Measurements from ENCODE around the gene DCDC2. TPM values are rescaled to one million over a fixed set of nuclear protein-coding genes. Genes with fewer than 3 reads are reported as not detected.
"Not testable (repeated sequence)": the region's sequence is repeated elsewhere in the genome, so short reads cannot be mapped to it uniquely, and the experiment has no call there.

The DCDC2 gene
- total RNA-seq, 2 experiments from 2014 or later: not detected

DNA sequence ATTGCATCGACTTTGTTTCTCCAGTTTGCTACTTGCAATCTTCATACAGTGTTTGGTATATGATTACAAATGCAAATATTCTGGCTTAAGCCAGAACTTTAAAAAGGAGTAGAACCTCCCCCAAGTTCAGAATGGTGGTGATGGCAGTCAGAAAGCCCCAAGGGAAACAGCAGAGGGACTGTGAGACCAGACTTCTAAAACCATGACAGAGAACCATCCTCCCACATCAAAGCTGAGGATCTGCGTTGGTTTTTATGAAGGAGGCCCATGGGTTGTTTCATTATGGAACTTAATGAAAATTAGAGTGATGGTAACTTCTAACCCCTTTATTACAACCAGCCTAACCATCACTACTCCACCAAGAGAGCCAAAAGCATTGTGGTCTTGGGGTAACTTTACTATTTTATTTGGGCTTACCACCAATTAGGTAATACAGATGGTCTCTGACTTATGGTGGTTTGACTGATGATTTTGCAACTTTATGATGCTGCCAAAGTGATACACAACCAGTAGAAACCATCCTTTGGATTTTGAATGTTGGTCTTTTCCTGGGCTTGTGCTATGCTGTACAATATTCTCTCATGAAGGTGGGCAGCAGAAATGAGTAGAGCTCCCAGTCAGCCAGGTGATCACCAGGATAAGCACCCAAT is 34.0 kb upstream of the DCDC2 start:
- no peak overlapping the region for H3K27ac Mint-ChIP-seq
- H3K27me3 Mint-ChIP-seq (ENCODE audit: low read depth): peaks cover 7% of the 10 kb centered on the region
- H3K36me3 Mint-ChIP-seq (ENCODE audit: low read depth): no peaks in the 10 kb centered on the region
- CTCF ChIA-PET: no interaction called here
- intact Hi-C loops (cut with micrococcal nuclease): no loop called here
- peaks cover 2% of the 10 kb centered on the region for H3K9me3 Mint-ChIP-seq
- no peaks in the 10 kb centered on the region for H3K4me1 Mint-ChIP-seq (ENCODE audit: low read depth)
- DNase-seq: no peak
- H3K4me3 Mint-ChIP-seq: no peak overlapping the region

DNA sequence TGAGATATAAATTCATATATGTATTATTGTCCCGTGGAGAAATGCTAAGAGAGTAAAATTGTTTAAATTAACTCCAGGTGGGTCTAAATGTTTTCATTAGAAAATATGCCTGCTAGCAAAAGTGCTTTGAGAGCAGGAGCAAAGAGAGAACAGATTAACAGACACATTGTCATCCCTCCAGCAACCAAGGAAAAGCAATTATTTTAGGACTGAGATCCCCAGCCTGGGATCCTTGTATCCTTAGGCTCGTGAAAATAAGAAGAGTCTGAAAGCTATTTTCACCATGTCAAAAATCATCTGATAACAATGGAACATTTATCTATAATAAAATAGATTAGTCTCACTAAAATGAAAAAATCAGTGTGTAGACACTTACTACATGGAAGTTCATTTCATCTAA is 33.3 kb upstream of the DCDC2 start:
- no peak for DNase-seq
- CTCF ChIA-PET: no interaction called here
- intact Hi-C loops (cut with micrococcal nuclease): no loop called here
- Mint-ChIP-seq H3K9me3 (no peaks in the 10 kb centered on the region), H3K27me3 (ENCODE audit: low read depth) (peaks cover 2% of the 10 kb centered on the region), H3K4me1 (ENCODE audit: low read depth) (no peaks in the 10 kb centered on the region), H3K36me3 (ENCODE audit: low read depth) (no peaks in the 10 kb centered on the region), H3K4me3 (no peak overlapping the region), H3K27ac (no peak overlapping the region)

DNA sequence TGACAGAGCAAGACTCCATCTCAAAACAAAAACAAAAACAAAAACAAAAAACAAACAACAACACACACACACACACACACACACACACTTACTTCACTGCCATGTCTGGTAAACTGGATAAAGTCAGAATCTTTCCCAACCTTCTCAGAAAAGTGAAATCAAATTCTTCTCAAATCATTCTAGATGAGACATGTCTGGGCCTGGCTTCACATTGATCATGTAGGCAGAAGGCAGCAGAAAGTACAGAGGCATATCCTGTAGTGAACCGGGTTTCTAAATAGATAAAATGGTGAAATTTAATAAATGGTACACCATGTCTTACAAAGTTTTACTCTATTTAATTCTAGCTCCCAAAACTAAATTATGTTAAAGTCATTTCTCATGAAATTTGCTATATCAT is 30.0 kb upstream of the DCDC2 start:
- DNase-seq: no peak
- Mint-ChIP-seq H3K27ac (no peak overlapping the region), H3K4me3 (no peak overlapping the region), H3K27me3 (ENCODE audit: low read depth) (peaks cover 2% of the 10 kb centered on the region), H3K36me3 (ENCODE audit: low read depth) (no peaks in the 10 kb centered on the region), H3K9me3 (no peaks in the 10 kb centered on the region), H3K4me1 (ENCODE audit: low read depth) (no peaks in the 10 kb centered on the region)
- intact Hi-C loops (cut with micrococcal nuclease): no loop called here
- CTCF ChIA-PET: interaction anchor here (0.6 to 3.2 kb wide), 3 partner anchors 105 to 272 kb away, joined by 3 to 22 read pairs (median 3); no protein-coding TSS in a partner anchor

DNA sequence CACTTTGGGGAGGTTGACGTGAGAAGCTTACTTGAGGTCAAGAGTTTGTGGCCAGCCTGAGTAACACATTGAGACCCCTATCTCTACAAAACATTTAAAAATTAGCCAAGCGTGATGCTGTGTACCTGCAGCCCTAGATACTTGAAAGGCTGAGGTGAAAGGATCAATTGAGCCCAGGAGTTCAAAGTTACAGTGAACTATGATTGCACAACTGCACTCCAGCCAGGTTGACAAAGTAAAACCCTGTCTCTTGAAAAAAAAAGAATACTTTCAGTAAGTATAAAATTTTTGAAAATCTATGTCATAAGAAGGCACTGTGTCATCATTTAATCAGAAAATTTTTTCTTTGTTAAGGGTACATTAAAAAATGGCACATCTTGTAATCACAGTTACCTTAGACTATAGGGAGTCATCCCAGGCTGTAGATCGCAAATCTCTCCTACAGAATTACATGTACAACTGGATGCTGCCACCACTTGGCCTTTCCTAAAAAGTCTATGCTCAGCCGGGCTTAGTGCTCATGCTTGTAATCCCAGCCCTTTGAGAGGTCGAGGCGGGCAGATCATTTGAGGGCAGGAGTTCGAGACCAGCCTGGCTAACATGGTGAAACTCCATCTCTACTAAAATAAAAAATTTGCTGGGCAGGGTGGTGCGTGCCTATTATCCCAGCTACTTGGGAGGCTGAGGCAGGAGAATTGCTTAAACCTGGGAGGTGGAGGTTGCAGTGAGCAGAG is 27.8 kb upstream of the DCDC2 start:
- Mint-ChIP-seq H3K36me3 (ENCODE audit: low read depth) (no peaks in the 10 kb centered on the region), H3K4me3 (no peak overlapping the region), H3K9me3 (no peaks in the 10 kb centered on the region), H3K27ac (no peak overlapping the region), H3K27me3 (ENCODE audit: low read depth) (peaks cover 2% of the 10 kb centered on the region), H3K4me1 (ENCODE audit: low read depth) (no peaks in the 10 kb centered on the region)
- intact Hi-C loops (cut with micrococcal nuclease): no loop called here
- CTCF ChIA-PET: interaction anchor here (1.0 to 1.4 kb wide), 2 partner anchors 26 to 102 kb away, joined by 3 read pairs; no protein-coding TSS in a partner anchor
- DNase-seq: no peak

DNA sequence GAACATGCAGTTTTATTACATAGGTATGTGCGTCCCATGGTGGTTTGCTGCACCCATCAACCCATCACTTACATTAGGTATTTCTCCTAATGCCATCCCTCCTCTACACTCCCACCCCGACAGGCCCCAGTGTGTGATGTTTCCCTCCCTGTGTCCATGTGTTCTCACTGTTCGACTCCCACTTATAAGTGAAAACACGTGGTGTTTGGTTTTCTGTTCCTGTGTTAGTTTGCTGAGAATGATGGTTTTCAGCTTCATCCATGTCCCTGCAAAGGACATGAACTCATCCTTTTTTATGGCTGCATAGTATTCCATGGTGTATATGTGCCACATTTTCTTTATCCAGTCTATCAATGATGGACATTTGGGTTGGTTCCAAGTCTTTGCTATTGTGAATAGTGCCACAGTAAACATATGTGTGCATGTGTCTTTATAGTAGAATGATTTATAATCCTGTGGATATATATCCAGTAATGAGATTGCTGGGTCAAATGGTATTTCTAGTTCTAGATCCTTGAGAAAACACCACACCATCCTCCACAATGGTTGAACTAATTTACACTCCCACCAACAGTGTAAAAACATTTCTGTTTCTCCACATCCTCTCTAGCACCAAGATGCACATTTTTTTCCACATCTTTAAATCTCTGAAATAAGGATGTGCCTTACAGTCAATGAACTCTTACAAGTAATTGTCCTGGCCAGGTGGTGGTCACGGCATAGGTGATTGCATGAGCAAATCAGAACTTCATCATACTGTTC is 26.7 kb upstream of the DCDC2 start:
- H3K27me3 Mint-ChIP-seq (ENCODE audit: low read depth); H3K27ac Mint-ChIP-seq; CTCF ChIA-PET; H3K4me1 Mint-ChIP-seq (ENCODE audit: low read depth); H3K9me3 Mint-ChIP-seq; H3K4me3 Mint-ChIP-seq; DNase-seq; intact Hi-C loops (cut with micrococcal nuclease); H3K36me3 Mint-ChIP-seq (ENCODE audit: low read depth): not testable (repeated sequence)

DNA sequence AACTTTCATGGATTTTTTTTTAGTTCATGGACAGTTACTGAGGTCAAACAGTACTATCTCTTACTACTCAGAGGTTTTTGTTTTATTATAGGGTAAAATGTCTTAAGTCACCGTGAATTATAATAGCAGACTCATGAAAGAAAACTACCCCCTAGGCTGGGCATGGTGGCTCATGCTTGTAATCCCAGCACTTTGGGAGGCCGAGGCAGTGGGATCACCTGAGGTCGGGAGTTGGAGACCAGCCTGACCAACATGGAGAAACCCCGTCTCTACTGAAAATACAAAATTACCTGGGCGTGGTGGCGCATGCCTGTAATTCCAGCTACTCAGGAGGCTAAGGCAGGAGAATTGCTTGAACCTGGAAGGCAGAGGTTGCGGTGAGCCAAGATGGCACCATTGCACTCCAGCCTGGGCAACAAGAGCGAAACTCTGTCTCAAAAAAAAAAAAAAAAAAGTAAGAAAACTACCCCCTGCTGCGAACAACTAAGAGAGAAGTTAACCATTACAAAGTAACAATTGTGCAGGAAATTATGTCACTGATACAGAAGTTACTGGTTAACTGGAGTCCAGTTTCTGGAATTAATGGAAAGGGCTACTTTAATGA is 25.1 kb upstream of the DCDC2 start:
- CTCF ChIA-PET; H3K4me3 Mint-ChIP-seq; H3K27me3 Mint-ChIP-seq (ENCODE audit: low read depth); H3K27ac Mint-ChIP-seq; intact Hi-C loops (cut with micrococcal nuclease); H3K36me3 Mint-ChIP-seq (ENCODE audit: low read depth); H3K9me3 Mint-ChIP-seq; H3K4me1 Mint-ChIP-seq (ENCODE audit: low read depth); DNase-seq: not testable (repeated sequence)

DNA sequence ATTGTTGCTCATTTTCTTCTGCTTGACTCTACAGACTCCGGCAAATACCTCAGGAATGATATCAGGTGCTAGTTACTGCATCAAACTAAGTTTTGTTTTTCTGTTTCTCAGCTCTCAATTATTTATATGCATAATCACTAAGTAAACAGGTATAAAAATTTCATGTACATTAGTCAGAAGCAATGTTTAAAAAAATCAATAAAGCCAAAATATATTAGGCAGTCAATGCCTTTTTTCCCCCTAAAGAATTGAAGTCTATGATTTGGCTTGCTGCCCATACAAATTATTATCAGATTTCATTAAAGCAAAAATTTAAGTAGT is 24.3 kb upstream of the DCDC2 start:
- Mint-ChIP-seq H3K4me3 (no peak overlapping the region), H3K27ac (no peak overlapping the region), H3K27me3 (ENCODE audit: low read depth) (peaks cover 2% of the 10 kb centered on the region), H3K9me3 (peaks cover 1% of the 10 kb centered on the region), H3K36me3 (ENCODE audit: low read depth) (no peaks in the 10 kb centered on the region), H3K4me1 (ENCODE audit: low read depth) (no peaks in the 10 kb centered on the region)
- intact Hi-C loops (cut with micrococcal nuclease): no loop called here
- no peak for DNase-seq
- CTCF ChIA-PET: no interaction called here

DNA sequence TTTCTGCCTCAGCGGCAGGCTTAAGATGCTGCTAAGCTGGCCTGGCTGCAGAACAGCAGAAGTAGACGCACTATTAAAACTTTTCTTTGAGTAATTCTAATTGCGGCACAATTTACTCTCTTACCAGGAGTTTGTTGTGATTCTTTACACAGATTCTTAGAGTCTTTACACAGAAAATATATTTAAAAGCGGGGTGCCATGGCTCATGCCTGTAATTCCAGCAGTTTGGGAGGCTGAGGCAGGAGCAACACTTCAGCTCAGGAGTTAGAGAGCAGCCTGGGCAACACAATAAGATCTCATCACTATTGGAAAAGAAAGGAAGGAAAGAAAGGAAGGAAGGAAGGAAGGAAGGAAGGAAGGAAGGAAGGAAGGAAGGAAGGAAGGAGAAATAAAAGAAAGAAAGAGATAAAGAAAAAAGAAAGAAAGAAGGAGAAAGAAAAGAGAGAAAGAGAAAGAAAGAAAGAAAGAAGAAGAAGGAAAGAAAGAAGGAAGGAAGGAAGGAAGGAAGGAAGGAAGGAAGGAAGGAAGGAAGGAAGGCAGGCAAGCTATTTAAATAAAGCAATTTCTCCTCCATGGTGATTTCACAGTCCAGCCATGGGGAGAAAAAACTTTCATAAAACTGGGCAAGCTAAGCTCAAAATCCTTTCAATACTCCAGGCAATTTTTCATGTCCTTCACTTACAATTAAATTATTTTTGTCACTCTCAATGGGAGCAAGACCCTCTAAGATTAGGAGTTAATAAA is 23.8 kb upstream of the DCDC2 start:
- CTCF ChIA-PET: no interaction called here
- DNase-seq: no peak
- intact Hi-C loops (cut with micrococcal nuclease): no loop called here
- H3K9me3 Mint-ChIP-seq: peaks cover 1% of the 10 kb centered on the region
- no peaks in the 10 kb centered on the region for H3K36me3 Mint-ChIP-seq (ENCODE audit: low read depth)
- H3K27me3 Mint-ChIP-seq (ENCODE audit: low read depth): peaks cover 2% of the 10 kb centered on the region
- no peak overlapping the region for H3K4me3 Mint-ChIP-seq
- no peak overlapping the region for H3K27ac Mint-ChIP-seq
- no peaks in the 10 kb centered on the region for H3K4me1 Mint-ChIP-seq (ENCODE audit: low read depth)

DNA sequence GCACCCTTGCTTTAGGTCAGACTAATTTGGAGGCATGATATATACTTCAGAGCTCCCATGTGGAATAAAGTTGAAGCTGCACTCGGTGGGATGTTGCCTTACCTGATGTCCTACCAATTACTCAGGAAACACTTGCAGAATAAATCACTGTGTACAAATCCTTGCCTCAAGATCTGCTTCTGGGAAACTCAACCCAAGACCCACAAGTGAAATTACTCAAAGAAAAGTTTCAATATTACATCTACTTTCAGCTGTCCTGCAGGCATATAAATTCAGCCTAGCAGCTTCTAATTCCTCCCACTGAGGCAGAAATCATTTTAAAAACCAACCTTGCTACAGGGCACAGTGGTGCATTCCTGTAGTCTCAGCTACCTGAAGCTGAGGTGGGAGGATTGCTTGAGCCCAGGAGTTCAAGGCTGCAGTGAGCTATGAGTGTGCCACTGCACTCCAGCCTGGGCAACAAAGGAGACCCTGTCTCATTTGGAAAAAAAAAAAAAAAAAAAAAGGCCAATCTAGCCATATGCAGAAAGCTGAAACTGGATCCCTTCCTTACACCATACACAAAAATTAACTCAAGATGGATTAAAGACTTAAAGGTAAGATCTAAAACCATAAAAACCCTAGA is 20.7 kb upstream of the DCDC2 start:
- peaks cover 1% of the 10 kb centered on the region for H3K9me3 Mint-ChIP-seq
- no peak for DNase-seq
- peaks cover 2% of the 10 kb centered on the region for H3K27me3 Mint-ChIP-seq (ENCODE audit: low read depth)
- CTCF ChIA-PET: no interaction called here
- no peak overlapping the region for H3K4me3 Mint-ChIP-seq
- intact Hi-C loops (cut with micrococcal nuclease): no loop called here
- H3K4me1 Mint-ChIP-seq (ENCODE audit: low read depth): no peaks in the 10 kb centered on the region
- no peaks in the 10 kb centered on the region for H3K36me3 Mint-ChIP-seq (ENCODE audit: low read depth)
- H3K27ac Mint-ChIP-seq: no peak overlapping the region

DNA sequence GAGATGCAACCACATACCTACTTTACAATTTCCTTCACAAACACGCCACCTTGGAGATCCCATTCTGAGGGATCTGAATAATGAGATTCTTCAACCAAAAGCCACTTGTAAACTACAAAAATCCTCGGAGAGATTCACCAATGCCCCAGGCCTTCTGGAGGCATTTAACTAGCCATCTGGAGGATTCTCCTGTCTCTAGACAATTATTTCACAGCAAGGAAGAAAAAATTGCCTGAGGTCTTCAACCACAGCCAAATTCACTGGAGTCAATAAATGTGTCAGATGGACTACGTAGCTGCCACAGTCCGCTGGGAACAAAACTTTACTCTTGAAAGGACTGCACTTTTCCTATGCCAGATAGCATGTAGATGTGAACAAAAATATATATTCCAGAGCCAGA is 19.0 kb upstream of the DCDC2 start:
- DNase-seq: no peak
- intact Hi-C loops (cut with micrococcal nuclease): no loop called here
- H3K36me3 Mint-ChIP-seq (ENCODE audit: low read depth): no peaks in the 10 kb centered on the region
- H3K27ac Mint-ChIP-seq: no peak overlapping the region
- no peak overlapping the region for H3K4me3 Mint-ChIP-seq
- H3K9me3 Mint-ChIP-seq: peaks cover 1% of the 10 kb centered on the region
- CTCF ChIA-PET: no interaction called here
- H3K27me3 Mint-ChIP-seq (ENCODE audit: low read depth): peaks cover 2% of the 10 kb centered on the region
- H3K4me1 Mint-ChIP-seq (ENCODE audit: low read depth): no peaks in the 10 kb centered on the region

DNA sequence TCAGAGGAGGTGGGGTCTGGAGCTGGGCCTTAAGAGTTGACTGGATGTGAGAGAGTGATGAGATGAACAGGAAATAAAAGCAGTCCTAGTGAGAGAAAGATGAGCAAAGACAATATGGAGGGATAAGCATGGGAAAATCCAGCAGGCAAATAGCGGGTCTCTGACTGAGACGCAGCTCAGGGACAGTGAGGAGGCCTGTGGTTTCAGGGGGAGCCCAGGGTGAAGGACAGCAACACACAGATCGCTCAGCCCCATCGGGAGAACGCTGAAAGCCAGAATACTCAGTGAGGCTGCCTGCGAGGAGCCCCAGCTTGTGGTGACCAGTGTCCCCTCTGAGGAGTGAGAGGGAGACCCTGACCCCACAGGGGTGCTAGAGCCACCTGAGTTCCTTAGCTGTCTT is 16.8 kb upstream of the DCDC2 start:
- H3K4me3 Mint-ChIP-seq: no peak overlapping the region
- DNase-seq: no peak
- no peaks in the 10 kb centered on the region for H3K36me3 Mint-ChIP-seq (ENCODE audit: low read depth)
- peaks cover 3% of the 10 kb centered on the region for H3K27me3 Mint-ChIP-seq (ENCODE audit: low read depth)
- no peak overlapping the region for H3K27ac Mint-ChIP-seq
- H3K4me1 Mint-ChIP-seq (ENCODE audit: low read depth): no peaks in the 10 kb centered on the region
- intact Hi-C loops (cut with micrococcal nuclease): no loop called here
- CTCF ChIA-PET: no interaction called here
- peaks cover 1% of the 10 kb centered on the region for H3K9me3 Mint-ChIP-seq

DNA sequence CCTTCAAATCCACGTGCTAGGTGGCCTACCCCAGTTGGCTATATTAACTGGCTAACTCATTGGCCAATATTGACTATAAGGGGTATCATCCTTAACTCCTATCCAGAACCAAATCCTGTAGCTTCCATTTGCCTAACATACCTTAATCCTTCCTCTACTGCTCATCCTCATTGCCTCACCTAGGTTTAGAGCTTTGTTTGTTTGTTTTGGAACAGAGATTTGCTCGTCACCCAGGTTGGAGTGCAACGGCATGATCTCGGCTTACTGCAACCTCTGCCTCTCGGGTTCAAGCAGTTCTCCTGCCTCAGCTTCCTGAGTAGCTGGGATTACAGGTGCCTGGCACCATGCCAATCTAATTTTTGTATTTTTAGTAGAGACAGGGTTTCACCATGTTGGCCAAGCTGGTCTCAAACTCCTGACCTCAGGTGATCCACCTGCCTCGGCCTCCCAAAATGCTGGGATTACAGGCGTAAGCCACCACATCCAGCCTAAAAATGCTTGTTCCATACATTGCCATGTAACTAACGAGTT is 7.3 kb upstream of the DCDC2 start:
- H3K4me3 Mint-ChIP-seq; intact Hi-C loops (cut with micrococcal nuclease); DNase-seq; H3K27ac Mint-ChIP-seq; H3K27me3 Mint-ChIP-seq (ENCODE audit: low read depth); CTCF ChIA-PET; H3K9me3 Mint-ChIP-seq; H3K36me3 Mint-ChIP-seq (ENCODE audit: low read depth): not testable (repeated sequence)
- peaks cover 10% of the 10 kb centered on the region for H3K4me1 Mint-ChIP-seq (ENCODE audit: low read depth)
